Measurements from ENCODE around the gene LAP3. TPM values are rescaled to one million over a fixed set of nuclear protein-coding genes. Genes with fewer than 3 reads are reported as not detected.

The LAP3 gene
- total RNA-seq, 4 donors from 2014 or later, result 72.3 to 117 (median 78.9) TPM

- peak; percentile 64 for DNase-seq (ENCODE audit: extremely low spot score)
- no peaks in the 10 kb centered on the region for H3K4me1 ChIP-seq
- H3K4me3 ChIP-seq, result no peak overlapping the region
- H3K36me3 ChIP-seq, result no peaks in the 10 kb centered on the region
- TF ChIP-seq POLR2AphosphoS5 (IDR thresholded peaks at IDR 0.05) (no peak), CTCF (IDR thresholded peaks at IDR 0.05) (no peak), POLR2A (IDR thresholded peaks at IDR 0.05; ENCODE audit: low read depth) (no peak), EP300 (IDR thresholded peaks at IDR 0.05) (no peak)
- H3K9me3 ChIP-seq, result peaks cover 0 to 5% (median 0%) of the 10 kb centered on the region in 4 donors
- peaks cover 0 to 4% (median 0%) of the 10 kb centered on the region in 4 donors for H3K27me3 ChIP-seq
- 78% methylated on average over 1 of the region's 1 CpG for WGBS
- H3K27ac ChIP-seq (replicated peaks in 1 of 4), result no peak overlapping the region
- intact Hi-C loops (cut with DNase I), result no loop called here
These were observed 80.1 kb downstream of the LAP3 start for GRCh38 chr4:17657090-17657489.

Other genes starting within 250 kb of the LAP3 start
- 10 to 100 TPM in 1 of 4 donors, 1 to 10 TPM in 3; 6.4 to 12.7 (median 9.7) TPM for gene QDPR, start 65.1 kb upstream of the LAP3 start, total RNA-seq
- not detected for gene CLRN2, start 62.0 kb upstream of the LAP3 start, total RNA-seq
- 10 to 100 TPM; 11.8 to 22.8 (median 14.2) TPM for gene MED28, start 37.4 kb downstream of the LAP3 start, total RNA-seq
- gene FAM184B, start 204.4 kb downstream of the LAP3 start, total RNA-seq, result not detected
- 10 to 100 TPM; 23.4 to 28.7 (median 26.3) TPM for gene DCAF16, start 233.6 kb downstream of the LAP3 start, total RNA-seq
- gene NCAPG, start 233.8 kb downstream of the LAP3 start, total RNA-seq, result under 1 TPM in 3 of 4 donors, not detected in 1; 0.17 to 0.98 (median 0.71) TPM